Prostate gland (tissue), 2 donors: Measurements from ENCODE around the gene FOXC1.

ENCODE experiments used
- CTCF ChIP-seq, 4 experiments: fragments of 200-600 bp in 2 of 4; fragments of 450-650 bp in 2 of 4; sonication (generic) in 2 of 4; IDR thresholded peaks; 1 replicate in 3 of 4; 2 replicates in 1 of 4; pipeline ENCODE4 v1.5.1; 2016 to 2019; ENCODE audit warnings: antibody characterized with exemption in 4 of 4, mild to moderate bottlenecking in 2 of 4, moderate library complexity in 2 of 4
- POLR2AphosphoS5 ChIP-seq: sonication (generic); formaldehyde crosslinking; IDR thresholded peaks from one replicate; pipeline ENCODE4 v1.6.1; 2017; ENCODE audit warnings: antibody characterized with exemption

GRCh38 chr6:1614448-1615150 lies 4.9 kb downstream of the FOXC1 start:
- TF ChIP-seq CTCF (IDR thresholded peaks at IDR 0.05) (no peak), POLR2AphosphoS5 (no peak)
